AG04450 (cell line): Measurements from ENCODE around the gene ZGPAT. TPM values are rescaled to one million over a fixed set of nuclear protein-coding genes. Genes with fewer than 3 reads are reported as not detected.

Experiments
- CTCF ChIA-PET: fragments of 300-600, 350-600 bp; formaldehyde crosslinking; extraction: SDS; loops from one replicate; lab custom pipeline; 2022; ENCODE audit warnings: antibody characterized with exemption, inconsistent platforms; lab: Charles Lee
- POLR2A ChIA-PET: fragments of 350-600 bp; formaldehyde crosslinking; extraction: SDS; loops from one replicate; lab custom pipeline; 2021; ENCODE audit warnings: antibody characterized with exemption, inconsistent platforms; lab: Yijun Ruan, JAX
- DNase-seq: peaks from one replicate; pipeline ENCODE4 v3.0.0-alpha.2; 2011; ENCODE audit warnings: low read depth, low spot score
- H3K27ac ChIP-seq: one replicate; pipeline ENCODE4 v1.5.1; 2012; ENCODE audit warnings: low read depth, low read length, control low read depth
- H3K27me3 ChIP-seq: one replicate; pipeline ENCODE4 v1.6.0; 2012; ENCODE audit warnings: low read length; ENCODE audit not compliant: control insufficient read depth, insufficient read depth
- H3K4me3 ChIP-seq: 2 replicates; pipeline ENCODE4 v1.5.1; 2011; ENCODE audit warnings: mild to moderate bottlenecking, low read depth, low read length, control low read depth
- H3K9me3 ChIP-seq: 2 replicates; pipeline ENCODE4 v1.5.1; 2012; ENCODE audit warnings: low read length; ENCODE audit not compliant: control insufficient read depth, insufficient read depth
- CTCF ChIP-seq: IDR thresholded peaks from 2 replicates; pipeline ENCODE4 v1.5.1; 2011; ENCODE audit warnings: low read depth, low read length, control low read depth, inconsistent platforms
- polyA plus RNA-seq: library from polyadenylated mRNA; depleted of rRNA; stranded (reverse); fragments of >200 nt; gene quantifications from 2 replicates; pipeline ENCODE4 v1.2.3, GENCODE V29; 2011

ZGPAT gene
- polyA plus RNA-seq, 1 experiment = 8.7 TPM

GRCh38 chr20:63743210-63743970 lies 35.6 kb downstream of the ZGPAT start:
- CTCF ChIA-PET = interaction anchor here (0.6 kb wide), 1 partner anchor 24 kb away, joined by 3 read pairs; no protein-coding TSS in a partner anchor
- TF ChIP-seq CTCF = no peak
- no peak for DNase-seq
- Histone ChIP-seq H3K27ac (no peak overlapping the region), H3K27me3 (no peaks in the 10 kb centered on the region), H3K4me3 (no peak overlapping the region), H3K9me3 (no peaks in the 10 kb centered on the region; the same call in 1 of the 2 replicates)
- POLR2A ChIA-PET = no interaction called here

GRCh38 chr20:63744158-63744557 lies 36.3 kb downstream of the ZGPAT start:
- POLR2A ChIA-PET = no interaction called here

GRCh38 chr20:63744574-63745423 lies 37.0 kb downstream of the ZGPAT start:
- DNase-seq = no peak
- TF ChIP-seq CTCF = no peak
- no peaks in the 10 kb centered on the region; the same call in 1 of the 2 replicates for H3K9me3 ChIP-seq
- H3K27me3 ChIP-seq = no peaks in the 10 kb centered on the region
- ChIA-PET CTCF (no interaction called here), POLR2A (no interaction called here)
- H3K27ac ChIP-seq = no peak overlapping the region
- H3K4me3 ChIP-seq = no peak overlapping the region

More at GRCh38 chr20:63744158-63744557, 36.3 kb downstream of the ZGPAT start:
- no peak for DNase-seq
- CTCF ChIA-PET = no interaction called here
- no peak overlapping the region for H3K4me3 ChIP-seq
- H3K27me3 ChIP-seq = no peaks in the 10 kb centered on the region
- TF ChIP-seq CTCF = no peak
- H3K27ac ChIP-seq = no peak overlapping the region
- no peaks in the 10 kb centered on the region; the same call in 1 of the 2 replicates for H3K9me3 ChIP-seq

GRCh38 chr20:63745424-63745805 lies 37.6 kb downstream of the ZGPAT start:
- ChIA-PET POLR2A (no interaction called here), CTCF (no interaction called here)
- Histone ChIP-seq H3K9me3 (no peaks in the 10 kb centered on the region; the same call in 1 of the 2 replicates), H3K27ac (no peak overlapping the region), H3K4me3 (no peak overlapping the region), H3K27me3 (no peaks in the 10 kb centered on the region)
- DNase-seq = no peak
- TF ChIP-seq CTCF = no peak
